Epithelial cell of alveolus of lung (primary cell): ENCODE results near the gene COL25A1. TPM values are rescaled to one million over a fixed set of nuclear protein-coding genes. Genes with fewer than 3 reads are reported as not detected.

Experiments
- total RNA-seq: library from RNA; depleted of rRNA; stranded (reverse); fragments of >200 nt; gene quantifications from 2 replicates; pipeline ENCODE4 v1.2.1, GENCODE V29; 2015

The COL25A1 gene
- 0.08 and 0.65 TPM in 2 replicates for total RNA-seq

GRCh38 chr4:109302361-109303139 is at the start of gene COL25A1:
Gene COL25A1, minus strand, starts transcription at chr4:109302658.

GRCh38 chr4:108762559-108763225 is 539.8 kb downstream of the COL25A1 start, which contains the start of gene ETNPPL:
Gene ETNPPL, minus strand, starts transcription at chr4:108763053. Its CDS starts 155 bp downstream, at chr4:108762898.

Other genes starting within 250 kb of the COL25A1 start
- gene SEC24B, start 131.2 kb upstream of the COL25A1 start, total RNA-seq, result 18.6 and 26.4 TPM in 2 replicates